SJSA1 (cell line): Measurements from ENCODE around the gene SLC16A6. TPM values are rescaled to one million over a fixed set of nuclear protein-coding genes. Genes with fewer than 3 reads are reported as not detected.
A peak's percentile ranks its signal among the peaks of the same experiment; 100 is the strongest.
"Not testable (repeated sequence)": the region's sequence is repeated elsewhere in the genome, so short reads cannot be mapped to it uniquely, and the experiment has no call there.

Experiments
- DNase-seq, 2 experiments: peaks; one replicate each; pipeline ENCODE4 v3.0.0-alpha.2; 2015 to 2020; ENCODE audit warnings: low spot score in 2 of 2, low read depth in 1 of 2
- H3K27ac ChIP-seq: fragments of 250-450 bp; sonication (Bioruptor Pico); 2 replicates; pipeline ENCODE4 v1.5.1; 2020; ENCODE audit warnings: mild to moderate bottlenecking, moderate library complexity
- H3K27me3 ChIP-seq: fragments of 250-450 bp; sonication (Bioruptor Pico); replicated peaks from 2 replicates; pipeline ENCODE4 v1.5.1; 2020; ENCODE audit warnings: mild to moderate bottlenecking, moderate library complexity
- H3K36me3 ChIP-seq: fragments of 250-450 bp; sonication (Bioruptor Pico); 2 replicates; pipeline ENCODE4 v1.5.1; 2020; ENCODE audit warnings: mild to moderate bottlenecking
- H3K4me1 ChIP-seq: fragments of 250-450 bp; sonication (Bioruptor Pico); replicated peaks from 2 replicates; pipeline ENCODE4 v1.6.1; 2021; ENCODE audit warnings: mild to moderate bottlenecking
- H3K4me3 ChIP-seq: fragments of 250-450 bp; sonication (Bioruptor Pico); 2 replicates; pipeline ENCODE4 v1.5.1; 2020; ENCODE audit warnings: mild to moderate bottlenecking
- H3K9me3 ChIP-seq: fragments of 250-450 bp; sonication (Bioruptor Pico); replicated peaks from 2 replicates; pipeline ENCODE4 v1.5.1; 2020; ENCODE audit warnings: mild to moderate bottlenecking
- total RNA-seq: library from RNA; depleted of rRNA; stranded (reverse); fragments of >200 nt; shearing (Covaris generic); gene quantifications from 2 replicates; pipeline ENCODE4 v1.2.3, GENCODE V29; 2014

The SLC16A6 gene
- total RNA-seq, 1 experiment from 2014 or later: not detected

DNA sequence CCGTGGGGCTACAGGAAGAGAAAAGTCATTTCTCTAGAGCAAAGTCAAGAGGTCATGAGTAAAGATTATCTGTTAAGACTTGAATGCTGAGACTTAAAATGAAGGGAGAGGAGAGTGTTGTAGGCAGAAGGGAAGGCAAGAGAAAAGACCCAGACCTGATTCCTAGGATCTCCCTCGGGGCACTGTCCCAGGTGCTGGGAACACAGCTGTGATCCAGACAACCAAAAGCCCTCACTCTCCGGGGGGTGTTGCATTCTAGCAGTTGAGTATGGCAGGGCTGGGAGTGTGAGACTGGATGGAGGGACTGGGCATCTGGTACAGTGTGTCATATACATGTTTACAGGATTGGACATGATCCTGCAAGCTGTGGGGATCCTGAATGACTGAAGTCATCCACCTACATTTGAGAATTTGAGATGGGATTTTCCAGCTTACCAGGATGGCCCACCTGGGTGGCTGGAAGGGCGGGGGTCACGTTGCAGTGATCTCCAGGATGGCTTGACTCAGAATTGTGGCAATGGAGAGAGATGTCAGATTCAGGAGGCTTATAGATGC is 29.5 kb upstream of the SLC16A6 start:
- Histone ChIP-seq H3K27ac (no peak overlapping the region), H3K27me3 (no peaks in the 10 kb centered on the region), H3K9me3 (no peaks in the 10 kb centered on the region), H3K36me3 (no peaks in the 10 kb centered on the region), H3K4me1 (0 out of 2 replicates have a peak, but pooled peaks cover 4% of the 10 kb centered on the region), H3K4me3 (no peak overlapping the region)
- DNase-seq: no peak

DNA sequence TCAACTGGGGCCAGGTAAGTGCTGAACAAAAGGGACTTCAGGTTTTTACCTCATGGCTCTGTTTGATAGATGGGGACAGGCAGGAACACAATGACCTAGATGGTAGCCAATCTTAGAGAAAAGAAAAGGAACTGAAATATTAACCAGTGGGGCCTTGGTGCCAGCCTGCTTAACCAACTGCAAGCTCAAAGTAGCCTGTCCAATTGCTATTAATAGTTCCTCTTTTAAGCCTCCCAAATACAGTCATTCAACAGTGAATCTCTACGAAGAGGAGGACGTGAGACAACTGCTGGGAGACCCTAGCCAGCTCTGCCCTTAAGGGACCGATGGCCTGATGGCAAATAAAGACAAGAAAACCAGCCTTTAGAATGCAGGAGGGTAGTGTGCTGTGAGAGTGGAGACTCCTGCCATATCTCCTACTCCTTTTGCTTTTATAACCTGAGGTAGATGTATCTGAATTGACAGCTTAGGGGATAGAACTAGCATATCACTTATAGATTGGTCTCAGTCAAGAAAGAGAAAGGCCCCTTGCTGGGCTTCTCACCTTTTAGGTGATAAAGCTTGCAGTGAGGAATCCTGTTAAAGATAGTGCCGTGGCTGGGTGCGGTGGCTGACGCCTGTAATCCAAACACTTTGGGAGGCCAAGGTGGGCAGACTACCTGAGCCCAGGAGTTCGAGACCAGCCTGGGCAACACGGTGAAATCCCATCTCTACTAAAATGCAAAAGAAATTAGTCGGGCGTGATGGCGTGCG is 28.7 kb upstream of the SLC16A6 start:
- no peaks in the 10 kb centered on the region for H3K36me3 ChIP-seq
- H3K27ac ChIP-seq: no peak overlapping the region
- H3K4me3 ChIP-seq: no peak overlapping the region
- H3K9me3 ChIP-seq: no peaks in the 10 kb centered on the region
- H3K4me1 ChIP-seq: 0 out of 2 replicates have a peak, but pooled peaks cover 4% of the 10 kb centered on the region
- DNase-seq: no peak
- H3K27me3 ChIP-seq: no peaks in the 10 kb centered on the region

DNA sequence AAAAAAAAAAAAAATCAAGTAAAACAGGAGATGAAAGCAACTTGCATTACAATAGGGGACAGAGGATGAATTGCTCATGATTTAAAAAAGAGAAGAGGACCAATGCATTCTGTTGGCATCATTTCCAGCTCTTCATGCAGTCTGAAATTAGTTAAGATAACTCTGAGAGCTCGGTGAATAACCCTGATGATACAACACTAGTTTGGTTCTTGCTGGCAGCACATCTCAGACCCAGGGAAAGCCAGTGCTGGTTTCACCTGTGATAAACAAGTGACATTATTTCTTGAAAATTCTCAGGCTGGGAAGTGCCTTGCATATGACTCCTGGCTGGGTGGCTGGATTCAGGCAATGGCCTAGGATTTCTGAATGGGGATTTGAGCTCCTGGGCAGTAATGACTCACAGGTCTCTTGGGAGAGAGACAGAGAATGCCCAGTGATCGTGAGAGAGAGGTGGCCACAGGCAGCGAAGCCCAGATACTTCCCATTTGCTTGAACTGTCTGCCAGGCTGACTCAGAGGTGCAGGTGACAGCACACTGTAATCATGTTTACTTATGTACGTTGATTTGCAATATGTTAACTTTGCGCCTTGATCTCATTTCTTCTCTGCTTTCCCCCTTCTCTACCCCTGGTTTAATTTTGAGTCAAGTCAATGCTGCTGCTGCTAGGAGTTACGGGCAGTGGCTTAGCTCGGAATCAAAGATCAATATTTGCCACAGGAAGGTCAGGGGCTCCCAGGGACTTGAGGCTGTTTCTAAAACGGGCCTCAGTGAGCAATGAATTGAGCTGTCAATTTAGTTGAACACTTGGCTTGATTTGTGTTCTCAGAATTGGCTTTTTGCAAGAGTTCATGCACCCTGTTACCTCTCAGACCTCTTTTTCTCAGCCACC is 27.4 kb upstream of the SLC16A6 start:
- Histone ChIP-seq H3K9me3 (no peaks in the 10 kb centered on the region), H3K27me3 (no peaks in the 10 kb centered on the region), H3K4me3 (no peak overlapping the region), H3K36me3 (no peaks in the 10 kb centered on the region), H3K27ac (no peak overlapping the region), H3K4me1 (0 out of 2 replicates have a peak, but pooled peaks cover 4% of the 10 kb centered on the region)
- peak; percentile 34 to 66 for DNase-seq

DNA sequence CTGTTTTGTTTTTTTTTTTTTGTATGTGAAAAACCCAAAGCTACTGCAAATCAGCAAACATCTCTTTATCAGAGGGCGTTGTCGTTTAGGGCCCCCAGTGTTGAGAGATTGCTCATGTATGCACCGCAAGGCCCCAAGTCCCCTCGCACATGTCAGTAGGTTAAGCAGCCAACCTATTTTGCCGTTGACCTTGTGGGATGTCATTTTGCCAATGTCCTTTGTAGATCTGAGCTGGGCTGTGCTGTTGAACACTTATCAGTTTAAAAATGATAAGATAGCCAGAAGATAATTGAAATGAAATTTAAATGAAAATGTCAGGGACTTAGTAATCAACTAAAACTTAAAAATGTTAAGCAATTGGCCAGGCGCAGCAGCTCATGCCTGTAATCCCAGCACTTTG is 26.5 kb upstream of the SLC16A6 start:
- peaks cover 8% of the 10 kb centered on the region; the same call in 1 of the 2 replicates for H3K4me1 ChIP-seq

DNA sequence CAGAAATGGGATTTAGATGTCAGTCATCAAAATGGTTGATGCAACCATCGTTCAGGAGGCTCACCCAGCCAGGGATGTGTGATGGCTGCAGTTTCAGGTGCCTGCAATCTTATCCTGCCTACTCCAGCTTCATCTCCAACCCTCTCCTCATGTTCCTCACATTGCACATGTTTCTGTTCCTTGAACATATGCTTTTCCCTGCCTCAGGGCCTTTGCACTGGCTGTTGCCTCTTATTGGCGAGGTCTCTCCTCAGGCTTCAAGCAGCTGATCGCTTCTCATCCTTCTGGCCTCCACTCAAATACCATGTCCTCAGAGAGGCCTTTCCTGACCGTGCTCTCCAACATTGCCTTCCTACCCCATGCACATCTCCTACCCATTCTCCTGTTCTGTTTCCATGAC is 25.0 kb upstream of the SLC16A6 start:
- no peak overlapping the region for H3K4me3 ChIP-seq
- peaks cover 8% of the 10 kb centered on the region; the same call in 1 of the 2 replicates for H3K4me1 ChIP-seq
- no peaks in the 10 kb centered on the region for H3K9me3 ChIP-seq
- H3K36me3 ChIP-seq: no peaks in the 10 kb centered on the region
- no peak overlapping the region for H3K27ac ChIP-seq
- no peak for DNase-seq
- no peaks in the 10 kb centered on the region for H3K27me3 ChIP-seq

More for the DNA sequence above, 26.5 kb upstream of the SLC16A6 start:
- Histone ChIP-seq H3K4me3 (no peak overlapping the region), H3K27me3 (no peaks in the 10 kb centered on the region), H3K27ac (no peak overlapping the region), H3K36me3 (no peaks in the 10 kb centered on the region), H3K9me3 (no peaks in the 10 kb centered on the region)
- DNase-seq: no peak

GRCh38 chr17:68314916-68315535 is 24.1 kb upstream of the SLC16A6 start:
- Histone ChIP-seq H3K4me1 (peaks cover 8% of the 10 kb centered on the region; the same call in 1 of the 2 replicates), H3K27ac (no peak overlapping the region), H3K36me3 (no peaks in the 10 kb centered on the region), H3K27me3 (no peaks in the 10 kb centered on the region), H3K4me3 (no peak overlapping the region), H3K9me3 (no peaks in the 10 kb centered on the region)
- DNase-seq: no peak

- no peak for DNase-seq
- Histone ChIP-seq H3K27ac (no peak overlapping the region), H3K4me3 (no peak overlapping the region), H3K36me3 (no peaks in the 10 kb centered on the region), H3K27me3 (no peaks in the 10 kb centered on the region), H3K4me1 (peaks cover 4% of the 10 kb centered on the region; the same call in 1 of the 2 replicates), H3K9me3 (no peaks in the 10 kb centered on the region)
Observed at GRCh38 chr17:68310152-68310551, 19.2 kb upstream of the SLC16A6 start.

GRCh38 chr17:68309066-68309670 is 18.2 kb upstream of the SLC16A6 start:
- H3K4me3 ChIP-seq, H3K27me3 ChIP-seq, H3K36me3 ChIP-seq, H3K27ac ChIP-seq, H3K4me1 ChIP-seq, H3K9me3 ChIP-seq, DNase-seq: not testable (repeated sequence)

- not testable (repeated sequence) for H3K4me3 ChIP-seq, DNase-seq, H3K27me3 ChIP-seq, H3K9me3 ChIP-seq, H3K4me1 ChIP-seq, H3K27ac ChIP-seq, H3K36me3 ChIP-seq
Observed at GRCh38 chr17:68308486-68308885, 17.6 kb upstream of the SLC16A6 start.

DNA sequence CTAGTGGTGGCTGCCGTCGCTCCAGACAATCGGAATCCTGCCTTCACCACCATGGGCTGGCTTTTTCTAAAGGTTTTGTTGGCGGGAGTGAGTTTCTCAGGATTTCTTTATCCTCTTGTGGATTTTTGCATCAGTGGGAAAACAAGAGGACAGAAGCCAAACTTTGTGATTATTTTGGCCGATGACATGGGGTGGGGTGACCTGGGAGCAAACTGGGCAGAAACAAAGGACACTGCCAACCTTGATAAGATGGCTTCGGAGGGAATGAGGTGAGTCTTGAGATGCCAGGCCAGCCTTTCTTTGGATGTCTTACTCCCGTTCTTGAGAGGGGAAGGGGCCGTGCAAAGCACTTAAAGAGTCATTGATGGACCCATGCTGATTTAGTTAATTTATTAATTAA is 16.5 kb upstream of the SLC16A6 start:
- no peak for DNase-seq
- H3K4me1 ChIP-seq: no peaks in the 10 kb centered on the region
- no peaks in the 10 kb centered on the region for H3K9me3 ChIP-seq
- H3K36me3 ChIP-seq: no peaks in the 10 kb centered on the region
- H3K4me3 ChIP-seq: no peak overlapping the region
- H3K27ac ChIP-seq: no peak overlapping the region
- no peaks in the 10 kb centered on the region for H3K27me3 ChIP-seq

DNA sequence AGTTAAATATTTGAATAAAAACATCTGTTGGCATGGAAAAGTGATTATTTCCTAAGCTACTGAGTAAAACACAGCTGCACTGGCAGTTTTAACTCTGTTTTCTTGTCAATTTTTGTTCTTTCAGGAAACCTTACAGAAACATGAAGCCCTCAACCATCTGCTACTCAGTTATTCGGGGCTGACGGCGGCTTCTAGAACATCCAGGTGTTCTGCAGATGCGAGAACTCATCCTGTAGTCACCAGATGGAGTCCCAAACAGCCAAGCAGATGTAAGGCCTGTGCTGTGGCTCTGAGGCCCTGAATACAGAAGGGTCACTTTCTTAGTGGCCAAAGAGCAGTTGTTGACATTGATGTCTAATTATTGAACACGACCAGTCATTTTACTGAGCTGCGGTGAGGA is 15.9 kb upstream of the SLC16A6 start:
- Histone ChIP-seq H3K27me3 (0 out of 2 replicates have a peak, but pooled peaks cover 2% of the 10 kb centered on the region), H3K27ac (no peak overlapping the region), H3K9me3 (no peaks in the 10 kb centered on the region), H3K36me3 (no peaks in the 10 kb centered on the region), H3K4me3 (no peak overlapping the region), H3K4me1 (no peaks in the 10 kb centered on the region)
- DNase-seq: no peak

DNA sequence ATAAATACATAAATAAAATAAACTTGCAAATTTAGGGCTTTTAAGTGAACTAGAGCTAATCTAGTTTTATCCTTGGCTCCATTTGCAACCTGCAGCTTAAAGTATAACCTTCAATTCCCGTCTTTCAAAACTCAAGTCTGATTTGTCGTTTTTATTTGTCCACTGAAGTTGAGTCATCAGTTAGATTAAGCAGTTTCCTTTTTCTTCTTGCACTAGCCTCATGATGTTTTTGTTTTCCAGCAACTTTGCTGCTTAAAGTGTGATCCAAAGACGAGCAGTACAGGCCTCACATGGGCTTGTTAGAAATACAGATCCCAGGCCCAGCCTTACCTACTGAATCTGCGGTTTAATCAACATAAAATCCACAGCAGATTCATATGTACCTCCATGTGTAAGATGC is 14.2 kb upstream of the SLC16A6 start:
- Histone ChIP-seq H3K27me3 (peaks cover 7% of the 10 kb centered on the region; the same call in 1 of the 2 replicates), H3K36me3 (no peaks in the 10 kb centered on the region), H3K4me3 (no peak overlapping the region), H3K27ac (no peak overlapping the region), H3K9me3 (no peaks in the 10 kb centered on the region), H3K4me1 (no peaks in the 10 kb centered on the region)
- DNase-seq: no peak

DNA sequence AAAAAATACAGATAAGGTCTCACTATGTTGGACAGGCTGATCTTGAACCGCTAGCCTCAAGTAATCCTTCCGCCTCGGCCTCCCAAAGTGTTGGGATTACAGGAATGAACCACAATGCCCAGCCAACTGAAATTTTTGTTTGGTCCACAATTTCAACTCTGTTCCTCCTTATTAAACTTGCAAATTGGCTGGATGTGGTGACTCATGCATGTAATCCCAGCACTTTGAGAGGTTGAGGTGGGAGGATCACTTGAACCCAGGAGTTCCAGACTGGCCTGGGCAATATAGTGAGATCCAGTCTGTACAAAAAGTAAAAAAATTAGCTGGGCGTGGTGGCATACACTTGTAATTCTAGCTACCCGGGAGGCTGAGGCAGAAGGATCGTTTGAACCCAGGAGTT is 13.8 kb upstream of the SLC16A6 start:
- H3K9me3 ChIP-seq: no peaks in the 10 kb centered on the region
- H3K36me3 ChIP-seq: no peaks in the 10 kb centered on the region
- peaks cover 7% of the 10 kb centered on the region; the same call in 1 of the 2 replicates for H3K27me3 ChIP-seq
- no peak for DNase-seq
- no peak overlapping the region for H3K4me3 ChIP-seq
- no peaks in the 10 kb centered on the region for H3K4me1 ChIP-seq
- no peak overlapping the region for H3K27ac ChIP-seq
